PC-3 (cell line): ENCODE measurements around the gene C1QTNF12. TPM values are rescaled to one million over a fixed set of nuclear protein-coding genes. Genes with fewer than 3 reads are reported as not detected.

ENCODE experiments used
- ATAC-seq: fragments of 200-7000 bp; cut with Tn5 transposase; 2 replicates; pipeline ENCODE4 v1.9.1; 2020; ENCODE audit warnings: mild to moderate bottlenecking, moderate library complexity
- BruUV-seq: library from RNA; stranded (reverse); fragments of 400-500 nt; replicated peaks from 2 replicates; lab custom pipeline; 2021; lab: Mats Ljungman, UMichigan
- CTCF ChIA-PET: fragments of 300-600 bp; sonication (Branson Sonifier 250); formaldehyde crosslinking; loops from one replicate; lab custom pipeline; 2022; ENCODE audit warnings: antibody characterized with exemption; lab: Charles Lee
- POLR2A ChIA-PET: fragments of 300-600 bp; sonication (Branson Sonifier 250); formaldehyde crosslinking; loops from one replicate; lab custom pipeline; 2022; ENCODE audit warnings: antibody characterized with exemption; ENCODE audit not compliant: unreplicated experiment; lab: Charles Lee
- DNase-seq: peaks from one replicate; pipeline ENCODE4 v3.0.0-alpha.2; 2015
- H2AFZ ChIP-seq: fragments of 300-600 bp; sonication (generic); 2 replicates; pipeline ENCODE4 v1.6.0; 2016; ENCODE audit warnings: antibody characterized with exemption, low read length
- H3F3A ChIP-seq: fragments of 300-600 bp; sonication (generic); one replicate; pipeline ENCODE4 v1.6.0; 2017; ENCODE audit warnings: antibody characterized with exemption, low read length, control low read depth, mild to moderate bottlenecking; ENCODE audit not compliant: unreplicated experiment
- H3K27ac ChIP-seq: fragments of 300-600 bp; sonication (generic); 2 replicates; pipeline ENCODE4 v1.5.1; 2016; ENCODE audit warnings: mild to moderate bottlenecking, low read length
- H3K27me3 ChIP-seq: fragments of 300-600 bp; sonication (generic); 2 replicates; pipeline ENCODE4 v1.6.1; 2016; ENCODE audit warnings: low read length, mixed read lengths
- H3K36me3 ChIP-seq: fragments of 300-600 bp; sonication (generic); 2 replicates; pipeline ENCODE4 v1.6.1; 2016; ENCODE audit warnings: low read depth, mixed run types, low read length, mixed read lengths
- H3K4me1 ChIP-seq: fragments of 300-600 bp; sonication (generic); 2 replicates; pipeline ENCODE4 v1.5.1; 2016; ENCODE audit warnings: low read length; ENCODE audit not compliant: insufficient read depth
- H3K4me2 ChIP-seq: fragments of 300-600 bp; sonication (generic); 2 replicates; pipeline ENCODE4 v1.6.0; 2016; ENCODE audit warnings: low read length
- H3K4me3 ChIP-seq: fragments of 300-600 bp; sonication (generic); 2 replicates; pipeline ENCODE4 v1.5.1; 2016; ENCODE audit warnings: mild to moderate bottlenecking, low read length, mixed read lengths
- H3K79me2 ChIP-seq: fragments of 300-600 bp; sonication (generic); 2 replicates; pipeline ENCODE4 v1.6.1; 2017; ENCODE audit warnings: low read length, mixed read lengths
- H3K9ac ChIP-seq: fragments of 300-600 bp; sonication (generic); 2 replicates; pipeline ENCODE4 v1.6.0; 2016; ENCODE audit warnings: mild to moderate bottlenecking, low read length
- H3K9me2 ChIP-seq: fragments of 300-600 bp; sonication (generic); replicated peaks from 2 replicates; pipeline ENCODE4 v1.6.1; 2016; ENCODE audit warnings: mixed run types, low read length, mixed read lengths
- H3K9me3 ChIP-seq: fragments of 300-600 bp; sonication (generic); 2 replicates; pipeline ENCODE4 v1.6.1; 2016; ENCODE audit warnings: low read length, mixed read lengths
- H4K20me1 ChIP-seq: fragments of 300-600 bp; sonication (generic); 2 replicates; pipeline ENCODE4 v1.6.1; 2016; ENCODE audit warnings: low read length, mixed read lengths
- CTCF ChIP-seq: fragments of 300-600 bp; sonication (generic); conservative IDR thresholded peaks from 2 replicates; pipeline ENCODE4 v1.5.1; 2017; ENCODE audit warnings: antibody characterized with exemption, low read depth, mild to moderate bottlenecking, low read length
- EZH2 ChIP-seq: fragments of 300-600 bp; sonication (generic); IDR thresholded peaks from one replicate; pipeline ENCODE4 v1.6.1; 2017; ENCODE audit warnings: antibody characterized with exemption, mild to moderate bottlenecking, low read length; ENCODE audit not compliant: unreplicated experiment
- EZH2phosphoT487 ChIP-seq: fragments of 300-600 bp; sonication (generic); IDR thresholded peaks from 2 replicates; pipeline ENCODE4 v1.6.1; 2018; ENCODE audit warnings: mild to moderate bottlenecking, antibody characterized with exemption, low read length, borderline replicate concordance
- intact Hi-C: fragments of 100-400 bp; cut with micrococcal nuclease; formaldehyde crosslinking; loops from 2 replicates; pipeline ENCODE4 v1.9.0; 2023
- total RNA-seq: library from RNA; depleted of rRNA; stranded (reverse); fragments of >200 nt; gene quantifications from 2 replicates; pipeline ENCODE4 v1.2.3, GENCODE V29; 2014

The C1QTNF12 gene
- total RNA-seq, 1 experiment from 2014 or later: 3.9 TPM

GRCh38 chr1:1211541-1212441, 34.7 kb downstream of the C1QTNF12 start:
- TF ChIP-seq CTCF: no peak
- TF ChIP-seq EZH2phosphoT487: no peak
- no peak for TF ChIP-seq EZH2
- Histone ChIP-seq H3K9me2 (no peaks in the 10 kb centered on the region), H3K79me2 (no peaks in the 10 kb centered on the region), H3K4me1 (peaks cover 11% of the 10 kb centered on the region), H3F3A (no peaks in the 10 kb centered on the region), H3K9me3 (no peaks in the 10 kb centered on the region), H4K20me1 (no peaks in the 10 kb centered on the region), H2AFZ (no peak overlapping the region), H3K36me3 (peaks cover 4% of the 10 kb centered on the region; the same call in 1 of the 2 replicates), H3K9ac (no peak overlapping the region), H3K27me3 (no peaks in the 10 kb centered on the region), H3K4me2 (no peak overlapping the region), H3K27ac (no peak overlapping the region), H3K4me3 (no peak overlapping the region)
- ChIA-PET POLR2A (no interaction called here), CTCF (no interaction called here)
- intact Hi-C loops: no loop called here
- no peak for DNase-seq
- no peak for ATAC-seq
- BruUV-seq: no TSS peak

GRCh38 chr1:1210726-1211540, 35.6 kb downstream of the C1QTNF12 start:
- H3K9me3 ChIP-seq: no peaks in the 10 kb centered on the region
- H3K4me3 ChIP-seq: no peak overlapping the region
- POLR2A ChIA-PET: no interaction called here

More at GRCh38 chr1:1210726-1211540, 35.6 kb downstream of the C1QTNF12 start:
- H4K20me1 ChIP-seq: no peaks in the 10 kb centered on the region
- BruUV-seq: no TSS peak
- no peak overlapping the region for H3K27ac ChIP-seq
- peaks cover 2% of the 10 kb centered on the region for H3K79me2 ChIP-seq
- TF ChIP-seq EZH2phosphoT487 (no peak), EZH2 (no peak), CTCF (no peak)
- peaks cover 16% of the 10 kb centered on the region for H3K4me1 ChIP-seq
- no peak overlapping the region for H2AFZ ChIP-seq
- ATAC-seq (no peak), DNase-seq (no peak)
- CTCF ChIA-PET: no interaction called here
- H3K4me2 ChIP-seq: no peak overlapping the region
- no peak overlapping the region for H3K9ac ChIP-seq
- H3K9me2 ChIP-seq: no peaks in the 10 kb centered on the region
- intact Hi-C loops: no loop called here
- H3K27me3 ChIP-seq: no peaks in the 10 kb centered on the region
- H3K36me3 ChIP-seq: no peaks in the 10 kb centered on the region; the same call in 1 of the 2 replicates
- no peaks in the 10 kb centered on the region for H3F3A ChIP-seq
